PC-9 (cell line): Measurements from ENCODE around the gene DENND2A.

Source experiments
- CTCF ChIP-seq: fragments of 200-600 bp; sonication (generic); conservative IDR thresholded peaks from 2 replicates; pipeline ENCODE4 v1.6.1; 2017; ENCODE audit warnings: mixed run types, antibody characterized with exemption, mild to moderate bottlenecking, moderate library complexity
- EZH2 ChIP-seq: fragments of 200-600 bp; sonication (generic); IDR thresholded peaks from 2 replicates; pipeline ENCODE4 v1.8.0; 2017; ENCODE audit warnings: antibody characterized with exemption, low read depth

GRCh38 chr7:140657891-140658290 lies 17.3 kb upstream of the DENND2A start:
- TF ChIP-seq CTCF = no peak
- TF ChIP-seq EZH2 = no peak
